Measurements from ENCODE around the gene NARS2.

- TF ChIP-seq CTCF (IDR thresholded peaks at IDR 0.05; ENCODE audit: low read length) (no peak), EZH2 (IDR thresholded peaks at IDR 0.05; ENCODE audit: borderline replicate concordance, low read length) (no peak)
Observed at GRCh38 chr11:78514922-78515502, 59.7 kb downstream of the NARS2 start.
